ENCODE results near the gene THAP12.
A peak's percentile ranks its signal among the peaks of the same experiment; 100 is the strongest.

THAP12 gene

GRCh38 chr11:76376746-76377558 lies 4.0 kb downstream of the THAP12 start:
- no peak for DNase-seq

GRCh38 chr11:76371170-76371569 lies 9.8 kb downstream of the THAP12 start:
- no peak for DNase-seq

- no peak for DNase-seq
Observed at GRCh38 chr11:76369406-76369805, 11.5 kb downstream of the THAP12 start.

GRCh38 chr11:76368490-76368889 lies 12.4 kb downstream of the THAP12 start:
- DNase-seq: no peak

GRCh38 chr11:76365038-76365679 lies 15.8 kb downstream of the THAP12 start:
- DNase-seq: no peak

GRCh38 chr11:76362716-76363115 lies 18.2 kb downstream of the THAP12 start:
- no peak for DNase-seq

- no peak for DNase-seq
Observed at GRCh38 chr11:76361776-76362175, 19.2 kb downstream of the THAP12 start.

GRCh38 chr11:76361374-76361773 lies 19.6 kb downstream of the THAP12 start:
- no peak for DNase-seq

- DNase-seq: no peak
Observed at GRCh38 chr11:76355172-76355571, 25.8 kb downstream of the THAP12 start.

- no peak for DNase-seq
Observed at GRCh38 chr11:76348348-76348747, 32.6 kb downstream of the THAP12 start.

- DNase-seq: peak; percentile 98
Observed at GRCh38 chr11:76347466-76347865, 33.5 kb downstream of the THAP12 start.

GRCh38 chr11:76339221-76339620 lies 41.7 kb downstream of the THAP12 start:
- no peak for DNase-seq

GRCh38 chr11:76337923-76338322 lies 43.0 kb downstream of the THAP12 start:
- DNase-seq: no peak

GRCh38 chr11:76337469-76337868 lies 43.5 kb downstream of the THAP12 start:
- no peak for DNase-seq

- no peak for DNase-seq
Observed at GRCh38 chr11:76336597-76336996, 44.3 kb downstream of the THAP12 start.

GRCh38 chr11:76335842-76336241 lies 45.1 kb downstream of the THAP12 start:
- no peak for DNase-seq

GRCh38 chr11:76334826-76335389 lies 46.0 kb downstream of the THAP12 start:
- DNase-seq: no peak

- no peak for DNase-seq
Observed at GRCh38 chr11:76330651-76331050, 50.3 kb downstream of the THAP12 start.

- no peak for DNase-seq
Observed at GRCh38 chr11:76329983-76330382, 50.9 kb downstream of the THAP12 start.

- DNase-seq: no peak
Observed at GRCh38 chr11:76329084-76329648, 51.8 kb downstream of the THAP12 start.

- no peak for DNase-seq
Observed at GRCh38 chr11:76327756-76328388, 53.1 kb downstream of the THAP12 start.

- no peak for DNase-seq
Observed at GRCh38 chr11:76327202-76327601, 53.7 kb downstream of the THAP12 start.

GRCh38 chr11:76325185-76325584 lies 55.7 kb downstream of the THAP12 start:
- DNase-seq: no peak

Measured in DMS79 (cell line).